Left forelimb (tissue), 1 donor: ENCODE data around the gene GPER1.
"Not testable (repeated sequence)": the region's sequence is repeated elsewhere in the genome, so short reads cannot be mapped to it uniquely, and the experiment has no call there.

Experiments
- DNase-seq: peaks from one replicate; pipeline ENCODE4 v3.0.0-alpha.2; 2018; ENCODE audit warnings: low spot score

GPER1 gene

DNA sequence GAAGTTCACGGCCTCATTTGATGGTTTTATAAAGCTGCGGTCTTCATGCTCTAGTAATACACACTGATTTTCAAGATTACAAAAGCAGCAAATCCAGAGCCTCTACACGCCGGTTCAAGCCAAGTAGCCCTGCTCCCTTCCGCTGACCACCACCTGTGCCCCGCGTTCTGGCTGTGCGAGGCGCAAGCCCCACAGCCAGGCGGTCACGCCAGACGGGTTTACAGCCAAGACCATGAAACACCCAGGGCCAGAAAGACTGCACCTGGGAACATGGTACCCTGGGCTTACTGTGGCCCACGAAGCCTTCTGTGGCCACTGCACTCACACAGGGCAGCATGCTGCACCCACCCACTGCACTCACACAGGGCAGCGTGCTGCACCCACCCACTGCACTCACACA lies 33.6 kb downstream of the GPER1 start:
- DNase-seq, result no peak

DNA sequence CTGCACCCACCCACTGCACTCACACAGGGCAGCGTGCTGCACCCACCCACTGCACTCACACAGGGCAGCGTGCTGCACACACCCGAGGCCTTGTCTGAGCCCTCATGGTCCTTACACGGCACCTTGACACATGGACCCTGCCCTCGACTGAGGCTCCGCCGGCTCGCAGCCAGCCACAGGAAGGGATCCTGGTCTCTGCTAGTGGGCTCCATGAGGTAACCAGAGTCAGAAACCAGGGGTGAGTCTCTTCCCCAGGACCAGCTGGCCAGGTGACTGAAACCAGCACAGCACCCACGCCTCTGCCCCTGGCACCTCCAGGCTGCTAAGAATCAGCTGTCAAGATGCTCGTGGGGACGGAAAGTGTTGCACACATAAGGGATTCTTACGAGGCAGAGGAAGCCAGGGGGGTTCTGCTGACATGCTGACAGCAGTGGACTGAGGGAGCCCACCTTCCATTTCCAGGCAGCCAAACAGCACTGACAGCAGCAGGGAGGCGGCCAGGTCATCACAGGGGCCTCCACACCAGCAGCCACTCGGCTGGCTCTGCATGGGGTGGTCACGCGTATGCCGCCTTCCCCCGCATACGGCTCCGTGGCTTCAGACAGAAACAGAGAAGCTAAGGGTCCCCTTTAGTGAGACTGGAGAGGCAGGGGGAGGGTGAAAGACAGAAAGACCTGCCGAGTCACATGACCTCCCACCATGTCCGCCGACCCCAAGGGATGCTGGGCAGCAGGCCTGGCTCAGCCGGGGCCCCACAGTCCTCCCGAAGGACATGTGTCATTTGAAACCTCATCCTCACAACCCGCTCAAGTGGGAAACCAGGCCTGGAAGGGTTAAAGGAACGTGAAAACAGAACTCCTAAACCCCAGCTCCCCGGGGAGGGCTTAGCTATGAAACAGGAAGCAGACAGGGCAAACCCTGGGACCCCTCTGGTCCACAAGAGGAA lies 34.2 kb downstream of the GPER1 start:
- DNase-seq, result no peak

DNA sequence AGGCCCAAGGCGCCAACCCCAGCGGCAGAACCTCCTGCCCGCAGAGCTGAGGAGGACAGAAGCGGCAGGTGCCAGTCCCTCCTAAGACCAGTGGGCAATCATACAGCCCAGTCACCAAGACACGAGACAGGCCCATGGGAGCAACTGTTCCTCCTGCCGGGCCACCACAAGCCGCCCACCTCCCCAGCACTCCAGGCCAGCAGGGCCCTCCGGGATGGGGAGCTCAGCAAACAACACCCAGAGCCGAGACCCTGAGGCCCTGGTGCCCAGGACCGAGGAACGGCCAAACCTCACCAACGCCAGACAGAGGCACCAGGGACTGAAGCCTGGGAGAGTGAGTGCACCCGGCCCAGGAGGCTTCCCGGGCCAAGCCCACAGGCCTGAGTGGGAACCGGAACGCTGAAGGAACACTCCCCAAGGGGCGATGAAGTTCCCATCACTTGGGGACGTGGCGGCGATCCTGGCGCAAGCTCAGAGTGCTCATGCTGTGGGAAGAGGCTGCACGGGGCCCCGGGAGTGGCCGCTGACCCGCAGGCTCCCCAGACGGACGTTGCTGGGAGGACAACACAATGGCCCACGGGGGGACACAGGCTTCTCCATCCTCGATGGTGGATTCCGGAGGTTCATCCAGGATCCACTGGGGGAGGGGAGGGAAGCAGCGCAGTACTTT lies 35.1 kb downstream of the GPER1 start:
- no peak for DNase-seq

DNA sequence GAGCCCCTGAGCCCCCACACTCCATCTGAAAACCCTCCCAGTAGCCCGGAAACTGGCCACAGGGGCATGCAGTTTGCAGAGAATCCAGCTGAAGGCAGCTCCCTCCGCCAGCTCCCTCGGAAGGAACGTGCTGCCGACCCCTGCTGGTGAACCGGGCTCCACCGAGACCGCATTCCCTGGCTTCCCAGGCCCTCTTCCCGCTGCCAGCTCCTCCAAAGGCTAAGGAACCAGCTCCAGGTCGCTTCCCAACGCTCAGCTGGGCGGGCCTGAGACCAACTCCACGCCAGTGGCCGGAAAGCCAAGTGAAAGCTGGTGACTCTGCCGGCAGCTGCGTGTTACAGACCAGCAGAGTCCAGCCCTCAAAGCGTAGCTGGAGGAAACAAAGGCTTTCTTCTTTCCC lies 35.8 kb downstream of the GPER1 start:
- DNase-seq, result peak; percentile 85

- no peak for DNase-seq
These were observed 36.3 kb downstream of the GPER1 start for GRCh38 chr7:1124164-1124563.

GRCh38 chr7:1124816-1125602 lies 37.1 kb downstream of the GPER1 start:
- no peak for DNase-seq

DNA sequence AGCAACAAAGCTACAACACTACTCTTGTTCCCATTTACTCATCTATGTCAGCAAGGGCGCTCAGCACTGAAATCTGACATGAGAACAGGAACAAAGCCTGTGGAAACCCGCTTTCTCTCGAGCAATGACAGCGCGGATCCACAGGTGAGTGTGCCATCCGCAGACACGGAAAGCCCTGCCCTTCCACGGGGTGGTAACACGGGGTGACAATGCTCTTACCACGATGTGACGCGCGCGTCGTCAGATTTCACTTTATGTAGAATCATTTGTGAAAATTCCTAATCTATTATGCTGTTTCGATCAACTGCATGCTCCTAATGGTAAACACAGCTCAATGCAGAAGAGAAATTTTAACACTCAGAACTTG lies 37.7 kb downstream of the GPER1 start:
- no peak for DNase-seq

- DNase-seq, result no peak
These were observed 39.1 kb downstream of the GPER1 start for GRCh38 chr7:1127001-1127400.

GRCh38 chr7:1129431-1129830 lies 41.5 kb downstream of the GPER1 start:
- no peak for DNase-seq

- DNase-seq, result no peak
These were observed 42.4 kb downstream of the GPER1 start for GRCh38 chr7:1130021-1130990.

- DNase-seq, result no peak
These were observed 43.8 kb downstream of the GPER1 start for GRCh38 chr7:1131471-1132265.

- DNase-seq, result no peak
These were observed 47.0 kb downstream of the GPER1 start for GRCh38 chr7:1134951-1135350.

DNA sequence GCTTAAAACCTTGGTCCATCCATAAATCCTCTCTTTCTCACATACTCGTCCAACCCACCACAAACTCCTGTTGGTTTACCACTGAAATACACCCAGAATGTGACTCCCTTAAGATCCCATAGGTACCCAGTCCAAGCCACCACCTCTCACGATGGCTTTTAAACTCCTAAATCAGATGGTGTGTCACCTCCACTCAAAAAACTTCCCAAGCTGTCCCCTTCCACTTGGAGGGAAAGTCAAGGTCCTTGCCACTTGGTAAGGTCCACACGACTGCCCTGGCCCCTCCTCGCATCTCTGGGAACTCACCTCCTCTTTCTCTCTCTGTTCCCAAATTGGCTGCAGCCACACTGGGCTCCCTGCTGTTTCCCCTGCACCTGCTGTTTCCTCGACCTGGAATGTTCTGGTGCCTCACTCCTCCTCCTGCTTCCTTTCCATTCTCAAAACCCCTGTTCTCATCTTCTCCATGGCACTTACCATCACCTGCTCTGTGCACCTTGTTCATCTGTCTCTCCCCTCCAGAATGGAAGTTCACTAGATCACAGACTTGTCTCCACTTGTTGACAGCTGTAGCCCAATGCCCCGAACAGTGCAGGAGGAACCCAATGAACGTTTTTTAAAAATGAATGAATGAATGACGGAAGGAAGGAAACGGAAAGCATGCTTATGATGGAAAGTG lies 49.1 kb downstream of the GPER1 start:
- peak; percentile 40 for DNase-seq

- DNase-seq, result no peak
These were observed 49.7 kb downstream of the GPER1 start for GRCh38 chr7:1137517-1138167.

- DNase-seq, result no peak
These were observed 52.7 kb downstream of the GPER1 start for GRCh38 chr7:1140476-1141104.

GRCh38 chr7:1141651-1142050 lies 53.7 kb downstream of the GPER1 start:
- no peak for DNase-seq

GRCh38 chr7:1142051-1142635 lies 54.2 kb downstream of the GPER1 start:
- no peak for DNase-seq

DNA sequence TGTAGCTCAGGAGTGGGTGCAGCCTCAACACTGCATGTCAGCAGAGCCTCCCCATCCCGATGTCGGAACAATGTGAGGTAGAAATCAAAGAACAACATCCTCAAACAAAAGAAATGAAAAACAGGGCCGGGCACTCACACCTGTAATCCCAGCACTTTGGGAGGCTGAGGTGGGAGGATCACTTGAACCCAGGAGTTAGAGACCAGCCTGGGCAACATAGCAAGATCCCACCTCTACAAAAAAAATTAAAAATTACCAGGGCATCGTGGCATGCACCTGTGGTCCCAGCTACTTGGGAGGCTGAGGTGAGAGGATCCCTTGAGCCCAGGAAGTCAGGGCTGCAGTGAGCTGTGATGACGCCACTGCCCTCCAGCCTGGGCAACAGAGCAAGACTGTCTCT lies 55.1 kb downstream of the GPER1 start:
- DNase-seq, result not testable (repeated sequence)
